Suprapubic skin (tissue), 4 donors: Measurements from ENCODE around the gene MEAK7. TPM values are rescaled to one million over a fixed set of nuclear protein-coding genes. Genes with fewer than 3 reads are reported as not detected.

Experiments
- DNase-seq, 2 donors: peaks; one replicate each; pipeline ENCODE4 v3.0.0-alpha.2; 2019; ENCODE audit warnings: low spot score in 2 of 2
- H3K27ac ChIP-seq: fragments of 200-600 bp; sonication (generic); one replicate; pipeline ENCODE4 v1.5.1; 2019
- H3K27me3 ChIP-seq: fragments of 200-600 bp; sonication (generic); one replicate; pipeline ENCODE4 v1.5.1; 2019
- H3K36me3 ChIP-seq: fragments of 200-600 bp; sonication (generic); one replicate; pipeline ENCODE4 v1.5.1; 2019
- H3K4me1 ChIP-seq: fragments of 200-600 bp; sonication (generic); one replicate; pipeline ENCODE4 v1.5.1; 2019
- H3K4me3 ChIP-seq: fragments of 200-600 bp; sonication (generic); one replicate; pipeline ENCODE4 v1.5.1; 2019; ENCODE audit warnings: mild to moderate bottlenecking
- H3K9me3 ChIP-seq: fragments of 200-600 bp; sonication (generic); one replicate; pipeline ENCODE4 v1.5.1; 2019
- EP300 ChIP-seq: sonication (generic); formaldehyde crosslinking; IDR thresholded peaks from one replicate; pipeline ENCODE4 v1.6.1; 2017; ENCODE audit warnings: antibody characterized with exemption
- POLR2A ChIP-seq, 2 donors: fragments of 450-650 bp; IDR thresholded peaks; one replicate each; pipeline ENCODE4 v1.6.1; 2017; ENCODE audit warnings: antibody characterized with exemption in 2 of 2, mild to moderate bottlenecking in 2 of 2, moderate library complexity in 2 of 2
- POLR2AphosphoS5 ChIP-seq, 3 donors: sonication (generic); formaldehyde crosslinking; IDR thresholded peaks; one replicate each; pipeline ENCODE4 v1.6.1; 2017; ENCODE audit warnings: antibody characterized with exemption in 3 of 3
- whole genome bisulfite sequencing: methylation state at CpG from one replicate; pipeline ENCODE4 v1.1.5; 2018; 5-methylcytosine and 5-hydroxymethylcytosine counted together
- total RNA-seq, 4 donors: library from RNA; depleted of rRNA; stranded (reverse); fragments of >200 nt; gene quantifications; one replicate each; pipeline ENCODE4 v1.1.0, GENCODE V29; 2016
- TF ChIP-seq, protein P1 (sequence below), 2 donors: fragments of 200-600 bp in 1 of 2; fragments of 450-650 bp in 1 of 2; sonication (generic) in 1 of 2; IDR thresholded peaks; one replicate each; pipeline ENCODE4 v1.5.1; 2016 to 2019; ENCODE audit warnings: antibody characterized with exemption in 2 of 2, mild to moderate bottlenecking in 1 of 2, moderate library complexity in 1 of 2

The MEAK7 gene, protein sequence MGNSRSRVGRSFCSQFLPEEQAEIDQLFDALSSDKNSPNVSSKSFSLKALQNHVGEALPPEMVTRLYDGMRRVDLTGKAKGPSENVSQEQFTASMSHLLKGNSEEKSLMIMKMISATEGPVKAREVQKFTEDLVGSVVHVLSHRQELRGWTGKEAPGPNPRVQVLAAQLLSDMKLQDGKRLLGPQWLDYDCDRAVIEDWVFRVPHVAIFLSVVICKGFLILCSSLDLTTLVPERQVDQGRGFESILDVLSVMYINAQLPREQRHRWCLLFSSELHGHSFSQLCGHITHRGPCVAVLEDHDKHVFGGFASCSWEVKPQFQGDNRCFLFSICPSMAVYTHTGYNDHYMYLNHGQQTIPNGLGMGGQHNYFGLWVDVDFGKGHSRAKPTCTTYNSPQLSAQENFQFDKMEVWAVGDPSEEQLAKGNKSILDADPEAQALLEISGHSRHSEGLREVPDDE
- total RNA-seq: 10 to 100 TPM in 3 of 4 donors, 1 to 10 TPM in 1; 9.2 to 17.9 (median 13.6) TPM

DNA sequence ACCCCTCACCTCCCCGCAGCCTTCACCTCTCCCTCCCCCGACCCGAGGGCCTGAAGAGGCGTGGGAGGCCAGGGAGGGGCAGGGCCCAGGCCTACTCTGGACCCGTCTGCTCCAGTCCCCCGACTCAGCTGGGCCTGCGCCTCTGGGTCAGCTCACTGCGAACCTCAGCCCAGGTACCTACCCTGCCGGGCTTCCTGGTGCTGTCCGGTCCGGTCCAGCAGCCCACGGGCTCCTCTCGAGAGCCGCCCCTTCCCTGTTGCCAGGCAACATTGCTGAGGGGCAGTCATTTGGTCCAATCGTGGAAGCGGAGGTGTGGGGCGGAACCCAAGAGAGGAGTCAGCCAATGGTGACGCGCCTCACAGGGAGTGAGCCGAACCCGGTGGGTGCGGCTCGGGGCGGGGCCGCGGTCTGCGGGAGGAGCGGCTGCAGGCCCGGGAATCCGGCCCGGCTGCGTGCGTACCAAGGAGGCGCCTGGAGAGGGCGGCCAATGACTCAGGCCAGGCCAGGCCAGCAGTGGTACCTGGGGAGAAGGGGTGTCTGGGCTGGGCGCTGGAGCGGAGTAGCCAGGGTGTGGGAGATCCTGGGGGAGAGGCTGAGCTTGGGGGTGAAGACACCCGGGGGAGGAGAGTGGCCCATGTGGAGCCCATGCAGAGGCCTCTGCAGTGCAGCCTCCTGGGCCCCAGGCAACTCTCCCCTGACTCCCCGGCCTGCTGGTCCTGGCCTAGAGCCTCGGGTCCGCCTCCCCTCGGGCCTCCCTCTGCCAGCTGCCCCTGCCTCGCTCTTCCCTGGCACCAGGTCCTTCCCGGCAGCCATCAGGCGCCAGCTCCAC, at the start of gene MEAK7:
Gene MEAK7 (minus strand): TSS at position 240 of the 829 bp plus-strand sequence. CDS start 6,573 bp downstream, outside the sequence.
- H3K4me1 ChIP-seq: peaks cover 27% of the 10 kb centered on the region
- H3K36me3 ChIP-seq: peaks cover 6% of the 10 kb centered on the region
- H3K9me3 ChIP-seq: no peaks in the 10 kb centered on the region
- TF ChIP-seq POLR2A (IDR thresholded peaks at IDR 0.05) (peak in 1 of 2 donors; percentile 12), EP300 (no peak), POLR2AphosphoS5 (IDR thresholded peaks at IDR 0.05) (peak in 1 of 3 donors; percentile 35)
- TF ChIP-seq, protein P1, sequence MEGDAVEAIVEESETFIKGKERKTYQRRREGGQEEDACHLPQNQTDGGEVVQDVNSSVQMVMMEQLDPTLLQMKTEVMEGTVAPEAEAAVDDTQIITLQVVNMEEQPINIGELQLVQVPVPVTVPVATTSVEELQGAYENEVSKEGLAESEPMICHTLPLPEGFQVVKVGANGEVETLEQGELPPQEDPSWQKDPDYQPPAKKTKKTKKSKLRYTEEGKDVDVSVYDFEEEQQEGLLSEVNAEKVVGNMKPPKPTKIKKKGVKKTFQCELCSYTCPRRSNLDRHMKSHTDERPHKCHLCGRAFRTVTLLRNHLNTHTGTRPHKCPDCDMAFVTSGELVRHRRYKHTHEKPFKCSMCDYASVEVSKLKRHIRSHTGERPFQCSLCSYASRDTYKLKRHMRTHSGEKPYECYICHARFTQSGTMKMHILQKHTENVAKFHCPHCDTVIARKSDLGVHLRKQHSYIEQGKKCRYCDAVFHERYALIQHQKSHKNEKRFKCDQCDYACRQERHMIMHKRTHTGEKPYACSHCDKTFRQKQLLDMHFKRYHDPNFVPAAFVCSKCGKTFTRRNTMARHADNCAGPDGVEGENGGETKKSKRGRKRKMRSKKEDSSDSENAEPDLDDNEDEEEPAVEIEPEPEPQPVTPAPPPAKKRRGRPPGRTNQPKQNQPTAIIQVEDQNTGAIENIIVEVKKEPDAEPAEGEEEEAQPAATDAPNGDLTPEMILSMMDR (IDR thresholded peaks at IDR 0.05): no peak
- no peaks in the 10 kb centered on the region for H3K27me3 ChIP-seq
- DNase-seq: peak; percentile 99
- WGBS: 2% methylated on average over 21 of the region's 45 CpGs
- H3K27ac ChIP-seq: peak within 1 kb of the TSS; percentile 76
- peak within 1 kb of the TSS; percentile 77 for H3K4me3 ChIP-seq

DNA sequence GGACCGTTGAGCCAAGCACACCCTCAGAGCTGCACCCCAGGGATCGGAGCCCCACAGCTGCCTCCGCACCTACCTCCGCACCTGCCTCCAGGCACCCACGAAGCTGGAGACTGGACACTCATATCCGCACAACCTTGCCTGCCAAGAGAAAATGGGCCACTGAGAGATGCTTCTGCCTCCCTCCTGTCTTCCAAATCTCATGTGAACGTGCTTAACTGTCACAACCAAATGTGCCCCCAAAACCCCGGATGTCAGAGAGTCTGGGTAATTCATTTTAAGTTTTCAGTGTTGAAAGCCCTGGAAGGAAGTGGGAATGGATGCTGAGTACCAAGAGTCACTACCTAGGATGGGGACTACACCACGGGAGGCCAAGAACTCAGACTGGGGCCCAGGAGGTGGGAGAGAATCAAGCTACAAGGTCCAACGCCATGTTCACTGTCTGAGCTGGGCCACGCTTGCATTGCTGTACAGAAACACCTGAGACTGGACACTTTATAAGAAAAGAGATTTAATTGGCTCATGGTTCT, 49.5 kb upstream of the MEAK7 start:
- no peaks in the 10 kb centered on the region for H3K36me3 ChIP-seq
- TF ChIP-seq EP300 (no peak), POLR2A (IDR thresholded peaks at IDR 0.05) (no peak), POLR2AphosphoS5 (IDR thresholded peaks at IDR 0.05) (no peak)
- TF ChIP-seq, protein P1 (IDR thresholded peaks at IDR 0.05): no peak
- no peaks in the 10 kb centered on the region for H3K4me1 ChIP-seq
- H3K27ac ChIP-seq: no peak overlapping the region
- H3K4me3 ChIP-seq: no peak overlapping the region
- H3K27me3 ChIP-seq: peaks cover 16% of the 10 kb centered on the region
- WGBS: 87% methylated on average over 10 of the region's 11 CpGs
- no peak for DNase-seq
- H3K9me3 ChIP-seq: no peaks in the 10 kb centered on the region

DNA sequence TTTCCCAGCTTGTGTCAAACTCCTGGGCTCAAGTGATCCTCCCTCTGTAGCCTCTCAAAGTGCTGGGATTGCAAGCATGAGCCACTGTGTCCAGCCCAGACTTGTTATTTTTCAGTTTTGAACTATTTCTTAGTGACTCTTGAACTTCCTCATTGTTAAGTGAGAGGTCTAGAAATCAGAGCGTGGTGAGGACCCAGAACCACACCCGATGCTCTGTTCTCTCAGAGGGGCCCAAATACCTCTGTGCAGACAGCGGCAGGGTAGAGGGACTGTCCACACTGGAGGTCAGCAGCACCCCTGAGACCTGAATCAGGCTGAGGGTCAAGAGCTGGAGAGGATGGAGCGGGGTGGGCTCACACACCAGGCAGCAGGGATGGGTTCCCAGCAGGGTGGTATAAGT, 47.7 kb upstream of the MEAK7 start:
- TF ChIP-seq, protein P1 (IDR thresholded peaks at IDR 0.05): no peak
- TF ChIP-seq POLR2A (IDR thresholded peaks at IDR 0.05): no peak
- TF ChIP-seq EP300: no peak
- no peak for TF ChIP-seq POLR2AphosphoS5 (IDR thresholded peaks at IDR 0.05)
- Histone ChIP-seq H3K4me1 (no peaks in the 10 kb centered on the region), H3K4me3 (no peak overlapping the region), H3K27ac (no peak overlapping the region), H3K36me3 (no peaks in the 10 kb centered on the region), H3K9me3 (no peaks in the 10 kb centered on the region), H3K27me3 (peaks cover 10% of the 10 kb centered on the region)
- DNase-seq: no peak
- WGBS: 68% methylated on average over 4 of the region's 4 CpGs

DNA sequence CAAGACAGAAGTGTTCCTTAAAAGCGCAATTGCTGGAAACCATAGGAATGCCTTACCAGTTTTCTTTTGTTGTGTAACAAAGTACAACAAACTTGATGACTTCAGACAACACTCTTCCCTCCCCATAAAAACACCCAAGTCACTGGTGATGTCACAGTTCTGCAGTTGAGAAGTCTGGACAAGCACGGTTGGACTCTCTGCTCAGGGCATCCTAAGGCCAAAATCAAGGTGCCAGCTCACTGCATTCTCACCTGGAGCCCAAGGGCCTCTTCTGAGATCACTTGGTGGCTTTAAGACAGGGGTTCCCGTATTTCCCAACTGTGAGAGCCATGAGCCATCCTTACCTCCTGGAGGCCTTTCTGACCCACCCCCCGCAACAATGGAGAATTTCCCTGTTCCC, 45.6 kb upstream of the MEAK7 start:
- H3K27me3 ChIP-seq: peaks cover 15% of the 10 kb centered on the region
- H3K27ac ChIP-seq: no peak overlapping the region
- no peaks in the 10 kb centered on the region for H3K4me1 ChIP-seq
- DNase-seq: no peak
- 65% methylated on average over 4 of the region's 4 CpGs for WGBS
- no peak overlapping the region for H3K4me3 ChIP-seq
- H3K36me3 ChIP-seq: no peaks in the 10 kb centered on the region
- TF ChIP-seq, protein P1 (IDR thresholded peaks at IDR 0.05): no peak
- TF ChIP-seq POLR2AphosphoS5 (IDR thresholded peaks at IDR 0.05) (no peak), POLR2A (IDR thresholded peaks at IDR 0.05) (no peak), EP300 (no peak)
- H3K9me3 ChIP-seq: no peaks in the 10 kb centered on the region
